ENCODE measurements around the gene SCP2D1.

DNA sequence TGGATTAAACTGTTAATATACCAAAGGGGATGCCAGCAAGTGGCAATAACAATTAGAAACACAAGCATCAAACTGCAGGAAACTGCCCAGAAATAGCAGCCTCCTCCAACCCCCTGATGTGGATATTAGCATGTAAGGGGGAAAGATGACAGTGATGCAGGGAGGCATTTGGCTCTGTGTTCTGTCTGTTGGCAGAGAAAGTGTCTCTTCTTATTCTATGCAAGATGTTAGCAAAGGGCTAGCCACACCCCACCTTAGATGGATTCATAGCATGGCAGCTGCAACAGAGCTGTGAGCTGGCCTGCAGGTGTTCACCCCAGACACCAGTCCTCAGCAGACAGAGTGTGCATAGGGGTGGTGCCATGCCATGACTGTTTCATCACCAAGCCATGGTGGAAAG, 38.0 kb downstream of the SCP2D1 start:
- TF ChIP-seq, protein P1, sequence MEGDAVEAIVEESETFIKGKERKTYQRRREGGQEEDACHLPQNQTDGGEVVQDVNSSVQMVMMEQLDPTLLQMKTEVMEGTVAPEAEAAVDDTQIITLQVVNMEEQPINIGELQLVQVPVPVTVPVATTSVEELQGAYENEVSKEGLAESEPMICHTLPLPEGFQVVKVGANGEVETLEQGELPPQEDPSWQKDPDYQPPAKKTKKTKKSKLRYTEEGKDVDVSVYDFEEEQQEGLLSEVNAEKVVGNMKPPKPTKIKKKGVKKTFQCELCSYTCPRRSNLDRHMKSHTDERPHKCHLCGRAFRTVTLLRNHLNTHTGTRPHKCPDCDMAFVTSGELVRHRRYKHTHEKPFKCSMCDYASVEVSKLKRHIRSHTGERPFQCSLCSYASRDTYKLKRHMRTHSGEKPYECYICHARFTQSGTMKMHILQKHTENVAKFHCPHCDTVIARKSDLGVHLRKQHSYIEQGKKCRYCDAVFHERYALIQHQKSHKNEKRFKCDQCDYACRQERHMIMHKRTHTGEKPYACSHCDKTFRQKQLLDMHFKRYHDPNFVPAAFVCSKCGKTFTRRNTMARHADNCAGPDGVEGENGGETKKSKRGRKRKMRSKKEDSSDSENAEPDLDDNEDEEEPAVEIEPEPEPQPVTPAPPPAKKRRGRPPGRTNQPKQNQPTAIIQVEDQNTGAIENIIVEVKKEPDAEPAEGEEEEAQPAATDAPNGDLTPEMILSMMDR (IDR thresholded peaks at IDR 0.05) = no peak
- no peak for TF ChIP-seq POLR2A (IDR thresholded peaks at IDR 0.05)
